ENCODE data around the gene FBRS. TPM values are rescaled to one million over a fixed set of nuclear protein-coding genes. Genes with fewer than 3 reads are reported as not detected.
"Not testable (repeated sequence)": the region's sequence is repeated elsewhere in the genome, so short reads cannot be mapped to it uniquely, and the experiment has no call there.

Gene FBRS
- total RNA-seq, 1 donor from 2014 or later: 13.3 TPM

DNA sequence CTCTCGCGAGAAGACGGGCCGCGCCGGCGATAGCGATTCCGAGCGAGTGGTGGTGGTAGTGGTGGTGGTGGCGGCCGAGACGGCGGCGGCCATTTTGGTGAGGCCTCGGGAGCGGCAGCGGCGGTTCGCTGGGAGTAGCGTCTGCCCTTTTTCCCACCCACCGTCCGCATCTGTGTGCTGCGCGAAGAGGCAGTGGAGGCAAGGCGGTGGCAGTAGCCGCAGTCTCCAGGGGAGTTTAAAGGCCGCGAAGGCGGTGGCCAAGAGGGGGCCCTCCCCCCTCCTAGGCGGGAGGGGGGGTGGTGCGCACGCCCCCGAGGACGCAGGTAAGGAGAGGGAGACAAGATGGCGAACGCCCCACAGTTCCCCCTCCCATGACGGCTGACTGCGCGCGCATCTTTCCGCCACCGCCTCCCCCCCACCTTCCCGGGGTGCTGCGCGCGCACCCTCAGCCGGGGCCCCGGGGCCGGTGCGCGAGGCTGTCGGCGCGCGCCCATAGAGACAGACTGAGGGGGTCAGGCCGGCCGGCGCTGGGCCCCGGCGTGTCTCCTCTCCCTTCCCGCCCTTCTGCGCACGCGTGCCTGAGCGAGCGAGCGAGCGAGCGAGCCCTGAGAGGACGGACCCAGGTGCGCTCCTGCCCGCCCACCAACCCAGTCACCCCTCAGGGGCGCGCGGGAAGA is 40.0 kb downstream of the FBRS start:
- peak; percentile 88 to 99 for DNase-seq (ENCODE audit: low read depth in 2 of 2)

DNA sequence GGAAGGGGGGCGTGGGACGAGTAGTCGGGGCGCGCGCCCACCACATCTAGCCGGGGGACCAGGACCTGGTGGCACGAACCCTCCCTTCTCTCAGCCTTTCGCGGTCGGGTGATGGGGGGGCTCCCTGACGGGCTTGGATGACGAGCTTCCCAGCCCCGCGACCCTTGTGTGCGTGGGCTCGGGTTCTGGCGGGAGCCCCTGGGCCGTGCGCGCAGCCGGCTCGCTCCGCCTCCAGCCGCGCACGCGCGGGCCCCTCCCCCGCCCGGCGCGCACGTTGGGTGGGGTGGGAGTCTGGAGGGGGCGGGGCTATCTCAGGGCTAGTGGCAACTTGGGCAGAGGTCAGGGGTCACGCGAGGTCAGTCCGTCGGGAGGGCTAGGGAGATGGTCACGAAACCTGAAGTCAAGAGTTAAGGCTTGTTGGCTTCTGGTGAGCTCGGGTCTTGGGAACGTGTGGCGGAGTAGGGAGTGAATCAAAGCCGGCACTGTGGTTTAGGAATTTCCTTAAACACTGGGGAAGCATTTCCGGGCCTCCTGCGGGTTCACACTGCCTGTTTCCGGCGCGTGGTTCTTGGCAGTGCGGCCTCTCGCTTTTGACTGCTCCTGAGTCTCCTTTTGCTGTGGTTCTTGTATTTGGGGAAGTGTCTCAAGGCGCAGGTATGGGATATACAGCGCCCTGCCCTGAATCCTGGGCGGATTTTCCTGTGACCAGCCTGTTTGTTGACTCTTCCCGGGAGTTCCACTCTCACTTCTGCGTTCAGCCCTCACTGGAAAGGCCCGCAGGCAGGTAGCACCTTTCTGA is 40.8 kb downstream of the FBRS start, which contains the start of gene SRCAP:
Gene SRCAP, plus strand, starts transcription at position 356 of the 799 bp plus-strand sequence. CDS start 1,654 bp downstream, outside the sequence.
- peak; percentile 85 to 87 for DNase-seq (ENCODE audit: low read depth in 2 of 2)

DNA sequence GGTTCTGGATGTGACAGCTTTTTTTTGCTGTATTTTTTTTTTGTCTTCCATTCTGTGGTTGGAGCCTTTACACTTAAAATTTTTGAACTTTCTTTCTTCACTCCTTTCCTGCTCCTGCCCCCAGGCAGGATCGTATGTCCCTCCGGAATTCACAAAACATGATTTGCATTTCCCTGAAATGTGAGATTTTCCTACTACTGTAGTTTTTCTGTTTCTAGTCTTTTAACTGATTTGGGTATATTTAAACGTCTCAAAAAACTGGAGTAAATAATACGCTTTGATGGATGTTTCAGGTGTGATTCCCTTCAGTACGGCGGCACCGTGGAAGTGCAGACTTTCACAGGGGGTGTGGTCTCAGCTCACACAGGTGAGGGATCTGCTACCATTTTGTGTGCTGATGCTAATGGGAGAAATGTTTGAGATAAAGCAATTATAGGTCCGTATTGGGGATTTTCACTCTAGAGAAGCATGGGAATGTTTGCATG is 41.4 kb downstream of the FBRS start:
- no peak for DNase-seq (ENCODE audit: low read depth in 2 of 2)

DNA sequence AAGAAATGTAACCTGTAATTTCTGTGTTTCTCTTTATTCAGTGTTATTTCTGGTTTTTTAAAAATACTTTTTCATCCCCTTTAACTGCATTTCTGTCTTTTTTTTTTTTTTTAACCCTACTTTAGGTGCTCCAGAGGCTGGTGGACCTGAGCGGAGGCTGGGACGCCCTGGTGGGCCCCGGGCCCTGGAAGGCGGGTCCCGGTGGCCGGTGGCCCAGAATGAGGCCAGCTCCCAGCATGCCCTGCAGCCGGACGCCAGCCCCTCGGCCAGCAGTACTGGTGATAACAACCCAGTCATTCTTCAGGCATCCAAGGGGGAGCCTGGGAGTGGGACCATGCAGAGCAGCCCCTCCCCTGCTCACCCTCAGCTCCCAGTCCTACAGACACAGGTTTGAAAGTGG is 42.3 kb downstream of the FBRS start:
- DNase-seq (ENCODE audit: low read depth in 2 of 2): peak in 1 of 2 donors; percentile 14

DNA sequence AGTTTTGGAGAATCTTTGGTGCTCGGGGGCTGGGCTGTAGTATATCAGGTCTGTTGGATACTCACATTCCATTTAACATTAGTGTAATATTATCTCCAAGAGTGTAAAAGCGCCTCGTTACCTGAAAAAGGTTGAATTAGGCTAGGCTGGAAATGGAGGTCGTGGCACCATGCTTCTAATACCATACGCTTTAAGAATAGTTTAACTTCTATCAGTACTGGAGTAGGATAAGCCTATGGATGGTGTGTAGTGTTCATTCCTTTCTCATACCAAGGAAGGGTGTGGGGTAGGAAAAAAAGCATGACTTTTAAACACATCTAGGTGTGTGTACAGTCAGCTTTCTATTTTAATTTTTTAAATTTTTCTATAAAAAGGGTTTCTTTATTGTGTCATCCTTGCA is 42.7 kb downstream of the FBRS start:
- no peak for DNase-seq (ENCODE audit: low read depth in 2 of 2)

DNA sequence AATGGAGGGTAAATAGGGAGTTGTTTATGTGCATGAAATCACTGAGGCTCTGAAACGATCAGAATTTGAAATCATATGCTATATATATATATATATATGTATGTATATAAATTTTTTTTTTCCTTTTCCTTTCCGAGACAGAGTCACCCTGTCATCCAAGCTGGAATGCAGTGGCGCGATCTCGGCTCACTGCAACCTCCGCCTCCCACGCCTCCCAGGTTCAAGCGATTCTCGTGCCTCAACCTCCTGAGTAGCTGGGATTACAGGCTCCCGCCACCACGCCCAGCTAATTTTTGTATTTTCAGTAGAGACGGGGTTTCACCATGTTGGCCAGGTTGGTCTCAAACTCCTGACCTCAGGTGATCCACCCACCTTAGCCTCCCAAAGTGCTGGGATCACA is 44.8 kb downstream of the FBRS start:
- not testable (repeated sequence) for DNase-seq (ENCODE audit: low read depth in 2 of 2)

- DNase-seq (ENCODE audit: low read depth in 2 of 2): no peak
These were observed 45.7 kb downstream of the FBRS start for GRCh38 chr16:30703971-30704370.

- no peak for DNase-seq (ENCODE audit: low read depth in 2 of 2)
These were observed 47.8 kb downstream of the FBRS start for GRCh38 chr16:30706046-30706445.

DNA sequence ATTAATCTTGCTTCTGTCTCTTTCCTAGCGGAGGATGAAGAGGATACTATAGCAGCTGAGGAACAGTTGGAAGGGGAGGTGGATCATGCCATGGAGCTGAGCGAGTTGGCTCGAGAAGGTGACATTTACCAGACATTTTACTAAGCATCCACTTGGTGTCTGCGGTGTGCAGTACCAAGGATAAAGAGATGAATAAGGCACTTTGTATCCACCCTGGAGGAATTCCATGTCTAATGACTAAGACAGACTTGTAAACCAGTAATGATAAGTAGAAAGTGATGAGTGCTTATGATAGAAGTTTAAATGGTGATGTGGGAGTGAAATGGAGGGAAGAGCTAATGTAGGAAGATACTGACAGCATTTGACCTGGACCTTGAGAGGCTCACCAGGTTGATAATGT is 52.7 kb downstream of the FBRS start:
- DNase-seq (ENCODE audit: low read depth in 2 of 2): no peak

DNA sequence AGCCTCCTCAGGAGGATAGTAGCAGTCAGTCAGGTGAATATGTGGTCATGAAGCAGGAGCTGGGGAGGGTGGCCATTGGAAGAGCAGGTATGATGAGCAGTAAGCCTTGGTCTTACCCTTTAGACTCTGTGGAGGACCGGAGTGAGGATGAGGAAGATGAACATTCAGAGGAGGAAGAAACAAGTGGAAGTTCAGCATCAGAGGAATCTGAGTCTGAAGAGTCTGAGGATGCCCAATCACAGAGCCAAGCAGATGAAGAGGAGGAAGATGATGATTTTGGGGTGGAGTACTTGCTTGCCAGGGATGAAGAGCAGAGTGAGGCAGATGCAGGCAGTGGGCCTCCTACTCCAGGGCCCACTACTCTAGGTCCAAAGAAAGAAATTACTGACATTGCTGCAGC is 53.5 kb downstream of the FBRS start:
- no peak for DNase-seq (ENCODE audit: low read depth in 2 of 2)

DNA sequence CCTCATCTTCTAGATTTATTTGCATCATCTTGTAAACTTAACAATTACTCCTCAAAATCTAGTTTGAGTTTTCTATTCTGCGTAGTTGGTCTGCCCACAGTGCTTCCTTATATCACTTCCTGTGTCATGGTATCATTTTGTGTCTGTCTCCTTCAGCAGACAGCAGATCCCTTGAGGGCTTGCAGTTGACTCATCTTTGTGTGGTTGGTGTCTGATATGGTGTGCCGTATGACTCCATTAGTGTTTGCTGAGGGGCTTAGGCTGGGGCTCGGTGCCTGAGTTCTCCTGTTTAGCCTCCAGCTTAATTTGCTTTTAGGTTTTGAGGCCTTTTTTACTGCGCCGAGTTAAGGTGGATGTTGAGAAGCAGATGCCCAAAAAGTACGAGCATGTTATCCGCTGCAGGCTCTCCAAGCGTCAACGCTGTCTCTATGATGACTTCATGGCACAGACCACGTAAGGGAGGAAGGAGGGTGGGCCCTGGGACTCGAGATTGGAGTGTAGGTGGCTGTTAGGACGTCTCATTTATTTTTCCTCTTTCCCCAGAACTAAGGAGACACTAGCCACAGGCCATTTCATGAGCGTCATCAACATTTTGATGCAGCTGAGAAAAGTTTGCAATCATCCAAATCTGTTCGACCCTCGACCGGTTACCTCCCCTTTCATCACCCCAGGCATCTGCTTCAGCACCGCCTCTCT is 57.7 kb downstream of the FBRS start:
- peak in 1 of 2 donors; percentile 35 for DNase-seq (ENCODE audit: low read depth in 2 of 2)

- no peak for DNase-seq (ENCODE audit: low read depth in 2 of 2)
These were observed 61.9 kb downstream of the FBRS start for GRCh38 chr16:30720086-30720485.

Other genes starting within 250 kb of the FBRS start
- gene DCTPP1, start 228.4 kb upstream of the FBRS start, total RNA-seq: 54.8 and 57.5 TPM in 2 replicates
- gene SEPHS2, start 212.6 kb upstream of the FBRS start, total RNA-seq: 11.8 and 17.9 TPM in 2 replicates
- gene ITGAL, start 185.7 kb upstream of the FBRS start, total RNA-seq: not detected in 2 replicates
- gene ZNF768, start 131.9 kb upstream of the FBRS start, total RNA-seq: 11.3 and 17.9 TPM in 2 replicates
- 4.8 and 7.7 TPM in 2 replicates for gene ZNF747, start 123.6 kb upstream of the FBRS start, total RNA-seq
- 2.0 and 3.2 TPM in 2 replicates for gene ZNF764, start 100.1 kb upstream of the FBRS start, total RNA-seq
- 5.0 and 5.4 TPM in 2 replicates for gene ZNF688, start 86.7 kb upstream of the FBRS start, total RNA-seq
- 5.4 and 9.9 TPM in 2 replicates for gene ZNF785, start 72.7 kb upstream of the FBRS start, total RNA-seq
- gene ZNF689, start 48.0 kb upstream of the FBRS start, total RNA-seq: 3.1 and 4.0 TPM in 2 replicates
- 4.1 and 4.4 TPM in 2 replicates for gene PRR14, start 7.5 kb upstream of the FBRS start, total RNA-seq
- gene SRCAP, start 40.7 kb downstream of the FBRS start, total RNA-seq: 16.6 and 24.8 TPM in 2 replicates
- gene PHKG2, start 90.0 kb downstream of the FBRS start, total RNA-seq: 8.9 and 10.7 TPM in 2 replicates
- gene CFAP119, start 103.6 kb downstream of the FBRS start, total RNA-seq: 0.40 and 0.87 TPM in 2 replicates
- gene RNF40, start 103.9 kb downstream of the FBRS start, total RNA-seq: 32.7 and 42.5 TPM in 2 replicates
- gene ZNF629, start 128.8 kb downstream of the FBRS start, total RNA-seq: 3.9 and 5.2 TPM in 2 replicates
- 39.7 and 72.0 TPM in 2 replicates for gene BCL7C, start 235.6 kb downstream of the FBRS start, total RNA-seq
- 0.22 and 0.40 TPM in 2 replicates for gene CTF1, start 238.2 kb downstream of the FBRS start, total RNA-seq